Measurements from ENCODE around the gene BOC. TPM values are rescaled to one million over a fixed set of nuclear protein-coding genes. Genes with fewer than 3 reads are reported as not detected.

Gene BOC
- total and polyA plus RNA-seq, 2 of the 13 experiments (the other 11 are each of a cell fraction or from before 2014, with no cell fraction given) = 0.04 TPM; not detected in 1

DNA sequence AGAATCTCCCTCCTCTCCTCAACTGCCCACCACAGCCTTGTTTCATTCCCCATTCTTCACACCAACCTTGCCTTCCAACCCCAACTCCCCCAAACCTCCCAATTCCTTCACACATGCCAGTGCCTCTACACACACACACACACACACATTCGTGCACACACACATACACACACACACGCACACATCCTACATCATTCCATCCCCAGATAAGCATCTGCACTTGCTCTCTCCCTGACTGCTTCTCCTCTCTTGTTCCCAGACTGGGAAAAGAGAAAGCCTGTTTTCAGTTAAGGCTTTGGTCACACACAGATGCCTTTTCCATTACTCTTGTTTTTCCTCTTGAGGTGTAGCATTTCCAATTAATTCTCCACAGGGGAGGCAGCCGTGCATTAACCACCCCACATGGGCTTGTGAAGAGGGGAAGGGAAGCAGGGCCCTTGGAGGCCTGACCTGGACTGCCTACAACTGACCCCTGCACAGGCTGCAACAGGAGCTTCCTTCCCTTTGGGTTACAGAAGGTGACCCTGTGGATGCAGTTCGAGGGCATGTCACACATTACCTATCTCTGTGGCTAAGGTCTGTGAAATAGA, 32.0 kb upstream of the BOC start:
- DNase-seq (ENCODE audit: low spot score) (no peak), FAIRE-seq (no peak), ATAC-seq (no peak)
- H3K79me2 ChIP-seq (ENCODE audit: insufficient read depth, low read length) = no peaks in the 10 kb centered on the region
- H3K36me3 ChIP-seq (replicated peaks in 1 of 2; ENCODE audit: control insufficient read depth in 1 of 2, insufficient read depth in 2 of 2, low read length in 2 of 2) = no peaks in the 10 kb centered on the region
- H3K27ac ChIP-seq (ENCODE audit: extremely low read length, insufficient read depth, low read length) = no peak overlapping the region
- BruUV-seq (replicated peaks) = no TSS peak
- intact Hi-C loops (cut with micrococcal nuclease; ENCODE audit: unreplicated experiment) = no loop called here
- no peaks in the 10 kb centered on the region for H4K20me1 ChIP-seq (ENCODE audit: insufficient read depth, low read length)
- ChIA-PET POLR2A (no interaction called here), CTCF (ENCODE audit: low intra/inter-chr PET ratio, low total read pairs) (no interaction called here)
- no peak overlapping the region for H2AFZ ChIP-seq (ENCODE audit: low read length)
- no peak overlapping the region for H3K9ac ChIP-seq (ENCODE audit: insufficient read depth, low read depth, low read length)
- no peaks in the 10 kb centered on the region for H3K9me3 ChIP-seq (ENCODE audit: low read length)
- no peaks in the 10 kb centered on the region for H3K4me1 ChIP-seq (ENCODE audit: insufficient read depth, low read length)
- WGBS (ENCODE audit: low lambda C conversion rate) = 1% methylated on average over 4 of the region's 4 CpGs
- TF ChIP-seq, protein P1, sequence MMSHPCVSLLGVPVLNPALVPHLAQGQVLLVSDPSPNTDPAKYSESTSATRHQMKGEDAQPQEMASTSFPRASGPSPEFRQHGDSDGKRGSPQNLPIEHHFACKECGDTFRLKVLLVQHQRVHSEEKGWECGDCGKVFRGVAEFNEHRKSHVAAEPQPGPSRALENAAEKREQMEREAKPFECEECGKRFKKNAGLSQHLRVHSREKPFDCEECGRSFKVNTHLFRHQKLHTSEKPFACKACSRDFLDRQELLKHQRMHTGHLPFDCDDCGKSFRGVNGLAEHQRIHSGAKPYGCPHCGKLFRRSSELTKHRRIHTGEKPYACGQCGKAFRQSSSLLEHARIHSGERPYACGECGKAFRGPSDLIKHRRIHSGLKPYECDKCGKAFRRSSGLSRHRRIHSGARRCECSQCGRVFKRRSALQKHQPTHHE (CRISPR knock-in tag; IDR thresholded peaks at IDR 0.05; ENCODE audit: borderline replicate concordance) = no peak
- TF ChIP-seq FOXP1 (IDR thresholded peaks at IDR 0.05) = 0 out of 2 replicates have a peak, but pooled peaks have one; percentile 20
- no peak for TF ChIP-seq FOXP1 (CRISPR knock-in tag; IDR thresholded peaks at IDR 0.05)
- H3K4me2 ChIP-seq (ENCODE audit: low read depth, low read length) = no peak overlapping the region
- H3K27me3 ChIP-seq (ENCODE audit: control insufficient read depth in 1 of 2, insufficient read depth in 2 of 2, low read length in 2 of 2) = no peaks in the 10 kb centered on the region
- in situ Hi-C loops (cut with HindIII; ENCODE audit: extremely low pct_ligation_motif_present, low pct_unique_long_range_greater_than_20kb) = no loop called here
- H3K4me3 ChIP-seq (replicated peaks in 1 of 3; ENCODE audit: insufficient read depth in 1 of 3, low read depth in 2 of 3, low read length in 3 of 3) = no peak overlapping the region

DNA sequence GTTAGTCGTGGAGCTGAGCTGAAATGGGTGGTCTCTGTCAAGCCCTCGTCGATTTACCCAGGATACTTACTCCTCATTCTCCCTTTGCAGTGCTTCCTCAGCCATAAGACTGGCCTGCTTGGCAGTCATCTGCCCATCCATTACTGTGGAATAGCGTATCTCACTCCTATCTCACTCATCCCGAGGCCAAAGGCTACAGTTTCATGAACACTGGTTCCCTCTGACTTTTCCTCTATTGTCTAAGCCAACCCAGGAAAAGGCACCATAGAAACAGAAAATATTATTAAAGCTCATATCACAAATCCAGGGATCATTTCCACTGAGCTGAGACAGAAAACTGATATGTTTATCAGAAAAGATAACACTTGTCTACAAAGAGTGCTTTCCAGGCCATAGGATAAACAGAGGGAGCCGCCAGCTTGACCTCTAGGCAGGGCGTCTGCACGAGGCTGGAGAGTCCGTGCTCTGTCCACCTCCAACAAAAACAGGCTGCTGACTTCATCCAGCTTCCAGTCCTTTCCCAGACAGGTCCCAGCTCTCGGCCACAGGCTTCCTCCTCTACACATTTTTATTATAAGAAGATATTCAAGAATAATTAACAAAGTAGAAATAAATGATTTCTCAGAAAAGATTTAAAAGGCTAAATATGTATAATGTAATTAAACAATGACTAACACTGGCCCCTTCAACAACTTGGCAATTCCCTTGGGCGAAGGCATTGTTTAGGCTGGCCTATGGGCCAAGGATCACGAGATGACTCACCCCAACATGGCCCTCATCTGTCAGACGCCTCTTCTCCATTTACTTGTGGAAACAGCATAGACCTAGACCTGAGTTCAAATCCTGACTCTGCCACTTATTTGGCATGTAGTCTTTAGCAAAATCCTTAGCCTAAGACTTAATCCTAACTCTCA, 27.4 kb upstream of the BOC start:
- no peak for DNase-seq (ENCODE audit: low spot score)
- Histone ChIP-seq H3K4me3 (replicated peaks in 1 of 3; ENCODE audit: insufficient read depth in 1 of 3, low read depth in 2 of 3, low read length in 3 of 3) (no peak overlapping the region), H3K9me3 (ENCODE audit: low read length) (peaks cover 1% of the 10 kb centered on the region; the same call in 1 of the 2 replicates), H4K20me1 (ENCODE audit: insufficient read depth, low read length) (no peaks in the 10 kb centered on the region), H3K9ac (ENCODE audit: insufficient read depth, low read depth, low read length) (no peak overlapping the region), H3K27ac (ENCODE audit: extremely low read length, insufficient read depth, low read length) (no peak overlapping the region), H3K4me1 (ENCODE audit: insufficient read depth, low read length) (no peaks in the 10 kb centered on the region), H3K36me3 (replicated peaks in 1 of 2; ENCODE audit: control insufficient read depth in 1 of 2, insufficient read depth in 2 of 2, low read length in 2 of 2) (no peaks in the 10 kb centered on the region), H3K79me2 (ENCODE audit: insufficient read depth, low read length) (no peaks in the 10 kb centered on the region), H3K27me3 (ENCODE audit: control insufficient read depth in 1 of 2, insufficient read depth in 2 of 2, low read length in 2 of 2) (no peaks in the 10 kb centered on the region), H3K4me2 (ENCODE audit: low read depth, low read length) (no peak overlapping the region), H2AFZ (ENCODE audit: low read length) (no peak overlapping the region)
- 2% methylated on average over 13 of the region's 13 CpGs for WGBS (ENCODE audit: low lambda C conversion rate)
- CTCF ChIA-PET (ENCODE audit: low intra/inter-chr PET ratio, low total read pairs) = no interaction called here
- POLR2A ChIA-PET = no interaction called here
- intact Hi-C loops (cut with micrococcal nuclease; ENCODE audit: unreplicated experiment) = no loop called here
- TF ChIP-seq ZNF460 (CRISPR knock-in tag; IDR thresholded peaks at IDR 0.05; ENCODE audit: borderline replicate concordance) (no peak), FOSL2 (CRISPR knock-in tag; IDR thresholded peaks at IDR 0.05) (peak; percentile 44)
- no peak for FAIRE-seq
- ATAC-seq = peak; percentile 31; the same call in 1 of the 3 replicates
- no TSS peak for BruUV-seq (replicated peaks)
- in situ Hi-C loops (cut with HindIII; ENCODE audit: extremely low pct_ligation_motif_present, low pct_unique_long_range_greater_than_20kb) = no loop called here

All from HepG2 (cell line).